DND-41 (cell line): ENCODE data around the gene CLCA2.
A peak's percentile ranks its signal among the peaks of the same experiment; 100 is the strongest.

Experiments
- ATAC-seq: fragments of 200-7000 bp; cut with Tn5 transposase; 3 replicates; pipeline ENCODE4 v1.9.1; 2021; ENCODE audit warnings: low read depth; ENCODE audit not compliant: insufficient read depth
- DNase-seq: peaks from one replicate; pipeline ENCODE4 v3.0.0-alpha.2; 2020
- H2AFZ ChIP-seq: 2 replicates; pipeline ENCODE4 v1.6.0; 2012; ENCODE audit warnings: low read depth, low read length
- H3K27ac ChIP-seq: 2 replicates; pipeline ENCODE4 v1.5.1; 2012; ENCODE audit warnings: low read length, inconsistent platforms
- H3K27me3 ChIP-seq: fragments of 200-600 bp; sonication (generic); 2 replicates; pipeline ENCODE4 v1.6.0; 2012; ENCODE audit warnings: low read length, mild to moderate bottlenecking, inconsistent platforms; ENCODE audit not compliant: insufficient read depth, poor library complexity
- H3K36me3 ChIP-seq: 2 replicates; pipeline ENCODE4 v1.5.1; 2012; ENCODE audit warnings: low read length, inconsistent platforms; ENCODE audit not compliant: insufficient read depth
- H3K4me1 ChIP-seq: 2 replicates; pipeline ENCODE4 v1.5.1; 2012; ENCODE audit warnings: mild to moderate bottlenecking, low read length; ENCODE audit not compliant: insufficient read depth
- H3K4me2 ChIP-seq: 2 replicates; pipeline ENCODE4 v1.6.0; 2012; ENCODE audit warnings: mild to moderate bottlenecking, moderate library complexity, low read length, inconsistent platforms; ENCODE audit not compliant: insufficient read depth
- H3K4me3 ChIP-seq, 2 experiments: fragments of 200-600 bp in 1 of 2; shearing (Covaris generic) in 1 of 2; 2 replicates each; pipeline ENCODE4 v1.5.1; 2012 to 2016; ENCODE audit warnings: inconsistent platforms in 2 of 2, low read length in 2 of 2, mild to moderate bottlenecking in 2 of 2, low read depth in 1 of 2, moderate library complexity in 1 of 2
- H3K79me2 ChIP-seq: 2 replicates; pipeline ENCODE4 v1.6.0; 2012; ENCODE audit warnings: low read length, inconsistent platforms; ENCODE audit not compliant: insufficient read depth
- H3K9ac ChIP-seq: 2 replicates; pipeline ENCODE4 v1.6.0; 2012; ENCODE audit warnings: low read depth, mild to moderate bottlenecking, inconsistent platforms, low read length, moderate library complexity
- H3K9me3 ChIP-seq: 2 replicates; pipeline ENCODE4 v1.5.1; 2012; ENCODE audit warnings: low read length, moderate library complexity, mild to moderate bottlenecking, inconsistent platforms; ENCODE audit not compliant: insufficient read depth, severe bottlenecking
- H4K20me1 ChIP-seq: 2 replicates; pipeline ENCODE4 v1.6.0; 2012; ENCODE audit warnings: low read length; ENCODE audit not compliant: insufficient read depth
- CTCF ChIP-seq: IDR thresholded peaks from 2 replicates; pipeline ENCODE4 v1.5.1; 2012; ENCODE audit warnings: borderline replicate concordance, low read length, moderate library complexity, mild to moderate bottlenecking; ENCODE audit not compliant: poor library complexity, severe bottlenecking; ENCODE audit errors: extremely low read depth
- EZH2 ChIP-seq: IDR thresholded peaks from 3 replicates; pipeline ENCODE4 v1.6.1; 2012; ENCODE audit warnings: borderline replicate concordance, low read depth, mild to moderate bottlenecking, moderate library complexity, low read length, inconsistent platforms; ENCODE audit not compliant: severe bottlenecking

The CLCA2 gene

DNA sequence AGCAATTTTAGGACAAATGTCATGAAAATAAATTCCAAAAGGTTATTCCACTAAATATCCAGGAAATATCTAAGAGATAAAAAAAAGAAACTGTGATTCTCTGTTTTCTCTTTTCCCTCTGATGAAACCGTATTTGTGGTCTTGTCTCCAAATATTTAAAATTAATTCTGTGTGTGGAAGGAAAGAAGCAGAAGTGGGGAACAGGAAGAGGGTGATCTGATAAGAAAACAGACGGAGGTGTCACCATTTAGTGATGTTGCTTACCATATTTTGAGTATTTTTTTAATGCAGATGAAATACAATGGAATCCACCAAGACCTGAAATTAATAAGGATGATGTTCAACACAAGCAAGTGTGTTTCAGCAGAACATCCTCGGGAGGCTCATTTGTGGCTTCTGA is 74.3 kb downstream of the CLCA2 start:
- Histone ChIP-seq H3K9ac (no peak overlapping the region), H3K4me1 (peaks cover 8% of the 10 kb centered on the region), H3K4me2 (no peak overlapping the region), H4K20me1 (no peaks in the 10 kb centered on the region), H3K36me3 (no peaks in the 10 kb centered on the region), H3K79me2 (no peaks in the 10 kb centered on the region), H3K4me3 (no peak overlapping the region), H3K27ac (no peak overlapping the region), H3K9me3 (no peaks in the 10 kb centered on the region), H2AFZ (no peak overlapping the region), H3K27me3 (no peaks in the 10 kb centered on the region)
- DNase-seq (no peak), ATAC-seq (no peak)
- TF ChIP-seq EZH2 (no peak), CTCF (peak; percentile 7)

GRCh38 chr1:86499987-86500593 is 76.1 kb downstream of the CLCA2 start:
- Histone ChIP-seq H3K9ac (no peak overlapping the region), H3K4me2 (no peak overlapping the region), H2AFZ (no peak overlapping the region), H3K27me3 (peaks cover 3% of the 10 kb centered on the region), H4K20me1 (no peaks in the 10 kb centered on the region), H3K4me1 (peaks cover 8% of the 10 kb centered on the region), H3K27ac (no peak overlapping the region), H3K4me3 (no peak overlapping the region), H3K36me3 (no peaks in the 10 kb centered on the region), H3K79me2 (no peaks in the 10 kb centered on the region), H3K9me3 (no peaks in the 10 kb centered on the region)
- 0 out of 3 replicates have a peak, but pooled peaks have one; percentile 56 for ATAC-seq
- no peak for DNase-seq
- TF ChIP-seq EZH2 (no peak), CTCF (peak; percentile 82)

- Histone ChIP-seq H3K36me3 (no peaks in the 10 kb centered on the region), H3K4me3 (no peak overlapping the region), H4K20me1 (no peaks in the 10 kb centered on the region), H2AFZ (no peak overlapping the region), H3K9me3 (no peaks in the 10 kb centered on the region), H3K27ac (no peak overlapping the region), H3K9ac (no peak overlapping the region), H3K79me2 (no peaks in the 10 kb centered on the region), H3K4me1 (peaks cover 8% of the 10 kb centered on the region), H3K27me3 (peaks cover 3% of the 10 kb centered on the region), H3K4me2 (no peak overlapping the region)
- TF ChIP-seq EZH2: no peak
- TF ChIP-seq CTCF: no peak
- ATAC-seq (no peak), DNase-seq (no peak)
Observed at GRCh38 chr1:86500714-86501113, 76.7 kb downstream of the CLCA2 start.
